Neuron (in vitro differentiated cells): ENCODE data around the gene POLA1.
A peak's percentile ranks its signal among the peaks of the same experiment; 100 is the strongest.

Experiments used
- H2AFZ ChIP-seq: one replicate; pipeline ENCODE4 v1.6.1; 2013; ENCODE audit warnings: low read depth, mild to moderate bottlenecking, inconsistent platforms, low read length, moderate library complexity
- H3K27me3 ChIP-seq: one replicate; pipeline ENCODE4 v1.6.1; 2013; ENCODE audit warnings: low read length; ENCODE audit not compliant: insufficient read depth
- H3K36me3 ChIP-seq: one replicate; pipeline ENCODE4 v1.6.1; 2013; ENCODE audit warnings: low read length; ENCODE audit not compliant: insufficient read depth
- H3K4me1 ChIP-seq: one replicate; pipeline ENCODE4 v1.6.1; 2013; ENCODE audit warnings: low read length; ENCODE audit not compliant: insufficient read depth
- H3K4me3 ChIP-seq: 2 replicates; pipeline ENCODE4 v1.5.1; 2013; ENCODE audit warnings: mild to moderate bottlenecking, low read length, moderate library complexity
- H3K9me3 ChIP-seq: one replicate; pipeline ENCODE4 v1.6.1; 2013; ENCODE audit warnings: low read length

Gene POLA1

GRCh38 chrX:25016938-25017598 is 323.4 kb downstream of the POLA1 start:
- no peaks in the 10 kb centered on the region for H3K9me3 ChIP-seq
- peaks cover 4% of the 10 kb centered on the region for H3K4me1 ChIP-seq
- no peak overlapping the region for H2AFZ ChIP-seq
- H3K4me3 ChIP-seq, result no peak overlapping the region
- no peaks in the 10 kb centered on the region for H3K36me3 ChIP-seq
- H3K27me3 ChIP-seq, result peaks cover 72% of the 10 kb centered on the region

- Histone ChIP-seq H3K36me3 (no peaks in the 10 kb centered on the region), H3K27me3 (peaks cover 71% of the 10 kb centered on the region), H3K4me1 (peaks cover 4% of the 10 kb centered on the region), H3K9me3 (no peaks in the 10 kb centered on the region), H2AFZ (no peak overlapping the region), H3K4me3 (no peak overlapping the region)
These were observed 324.0 kb downstream of the POLA1 start for GRCh38 chrX:25017667-25018247.

- Histone ChIP-seq H3K4me3 (no peak overlapping the region), H2AFZ (no peak overlapping the region), H3K9me3 (no peaks in the 10 kb centered on the region), H3K36me3 (no peaks in the 10 kb centered on the region), H3K4me1 (peaks cover 4% of the 10 kb centered on the region), H3K27me3 (peaks cover 75% of the 10 kb centered on the region)
These were observed 325.0 kb downstream of the POLA1 start for GRCh38 chrX:25018682-25019081.

- no peaks in the 10 kb centered on the region for H3K9me3 ChIP-seq
- H3K4me3 ChIP-seq, result no peak overlapping the region
- no peak overlapping the region for H2AFZ ChIP-seq
- H3K27me3 ChIP-seq, result peaks cover 76% of the 10 kb centered on the region
- no peaks in the 10 kb centered on the region for H3K36me3 ChIP-seq
- peaks cover 4% of the 10 kb centered on the region for H3K4me1 ChIP-seq
These were observed 326.1 kb downstream of the POLA1 start for GRCh38 chrX:25019707-25020390.

- H3K9me3 ChIP-seq, result no peaks in the 10 kb centered on the region
- no peaks in the 10 kb centered on the region for H3K36me3 ChIP-seq
- peaks cover 75% of the 10 kb centered on the region for H3K27me3 ChIP-seq
- H2AFZ ChIP-seq, result no peak overlapping the region
- peak overlapping the region; percentile 22 for H3K4me3 ChIP-seq
- H3K4me1 ChIP-seq, result peaks cover 2% of the 10 kb centered on the region
These were observed 326.7 kb downstream of the POLA1 start for GRCh38 chrX:25020391-25020904.

DNA sequence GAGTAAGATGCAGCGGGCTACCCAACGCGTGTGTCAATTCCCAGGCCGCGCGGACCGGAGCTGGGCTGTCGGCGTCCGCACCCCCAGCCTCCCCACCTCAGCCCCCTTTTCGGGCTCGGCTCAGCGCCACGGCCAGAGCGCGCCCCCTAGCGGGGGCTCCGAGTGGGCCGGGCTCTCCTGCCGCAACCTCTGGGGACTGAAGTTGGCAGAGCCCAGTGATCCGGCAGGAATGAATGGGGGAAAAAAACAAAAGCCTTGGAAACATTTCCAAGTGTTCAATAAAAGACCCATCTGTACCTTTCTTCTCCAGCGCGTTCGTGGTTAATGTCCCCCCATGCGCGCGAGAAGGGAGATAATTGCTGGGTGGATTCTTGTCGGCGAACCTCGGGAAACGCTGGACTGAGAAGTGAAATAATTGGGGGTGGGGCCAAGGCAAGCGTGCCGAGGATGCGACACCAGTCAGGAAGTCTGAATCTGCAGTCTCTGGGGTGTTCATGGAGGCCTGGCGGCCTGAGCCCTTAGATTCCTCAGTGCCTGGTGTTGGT is 327.3 kb downstream of the POLA1 start:
- Histone ChIP-seq H3K36me3 (no peaks in the 10 kb centered on the region), H3K4me3 (peak overlapping the region; percentile 22), H2AFZ (no peak overlapping the region), H3K9me3 (no peaks in the 10 kb centered on the region), H3K4me1 (no peaks in the 10 kb centered on the region), H3K27me3 (peaks cover 81% of the 10 kb centered on the region)

DNA sequence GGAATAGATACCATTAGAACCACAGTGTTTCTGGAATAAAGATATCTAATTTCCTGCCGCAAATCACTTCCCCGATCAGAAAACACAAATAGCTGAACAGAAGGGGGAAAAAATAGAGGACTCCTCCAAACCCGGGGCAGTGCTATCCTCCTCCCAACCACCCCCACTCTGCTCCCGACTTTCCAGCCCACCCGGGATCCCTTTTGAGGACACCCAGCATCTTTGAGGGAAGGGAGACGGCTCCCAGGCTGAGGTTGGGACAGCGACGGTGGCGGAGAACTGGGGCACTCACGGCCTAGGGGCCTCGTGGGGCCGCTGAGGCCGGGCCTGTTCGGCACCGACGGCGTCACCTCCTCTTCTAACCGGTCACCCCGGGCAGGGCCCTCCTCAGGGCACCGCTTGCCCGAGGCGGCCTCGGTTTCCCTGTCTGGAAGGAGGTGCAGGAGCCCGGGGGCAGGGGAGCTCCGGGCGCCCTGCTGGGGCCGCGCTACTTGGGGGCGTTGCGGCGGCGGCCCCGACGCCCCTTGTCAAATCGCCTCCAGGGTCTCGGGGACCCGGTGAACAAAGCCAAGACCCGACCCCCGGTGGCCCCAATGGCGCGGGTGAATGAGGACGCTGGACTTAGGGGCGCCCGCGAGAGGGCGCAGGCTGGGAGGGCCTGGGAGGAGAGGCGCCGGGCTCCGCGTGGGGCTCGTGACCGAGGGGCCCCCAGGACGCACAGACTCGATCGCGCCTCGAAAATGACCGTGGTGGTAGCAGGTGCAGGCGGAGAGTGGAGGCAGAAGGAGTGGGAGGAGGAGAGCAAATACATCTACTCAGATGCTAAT is 329.0 kb downstream of the POLA1 start:
- H3K4me3 ChIP-seq, result no peak overlapping the region
- H3K27me3 ChIP-seq, result peaks cover 74% of the 10 kb centered on the region

DNA sequence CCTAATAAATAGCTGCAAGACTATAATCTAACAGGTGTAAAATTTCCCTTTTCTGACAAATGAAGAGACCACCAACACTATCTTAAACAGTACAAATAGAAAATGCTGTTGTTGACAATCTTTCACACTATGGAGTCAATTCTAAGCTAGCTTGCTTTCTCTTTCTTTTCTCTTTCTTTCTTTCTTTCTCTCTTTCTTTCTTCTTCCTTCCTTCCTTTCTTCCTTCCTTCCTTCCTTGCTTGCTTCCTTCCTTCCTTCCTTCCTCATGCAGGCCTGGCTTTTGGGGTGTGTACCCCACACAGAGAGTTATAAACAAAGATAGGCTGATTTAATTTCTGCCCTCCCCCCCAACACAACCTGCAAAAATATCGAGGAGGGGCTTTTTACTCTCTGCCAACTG is 330.2 kb downstream of the POLA1 start:
- no peaks in the 10 kb centered on the region for H3K9me3 ChIP-seq
- no peaks in the 10 kb centered on the region for H3K36me3 ChIP-seq
- H3K4me3 ChIP-seq, result no peak overlapping the region
- no peak overlapping the region for H2AFZ ChIP-seq
- peaks cover 3% of the 10 kb centered on the region for H3K4me1 ChIP-seq
- H3K27me3 ChIP-seq, result peaks cover 70% of the 10 kb centered on the region

More for the DNA sequence above, 329.0 kb downstream of the POLA1 start:
- H2AFZ ChIP-seq, result no peak overlapping the region
- no peaks in the 10 kb centered on the region for H3K9me3 ChIP-seq
- H3K36me3 ChIP-seq, result no peaks in the 10 kb centered on the region
- peaks cover 3% of the 10 kb centered on the region for H3K4me1 ChIP-seq

- Histone ChIP-seq H3K9me3 (no peaks in the 10 kb centered on the region), H2AFZ (no peak overlapping the region), H3K4me1 (peaks cover 3% of the 10 kb centered on the region), H3K36me3 (no peaks in the 10 kb centered on the region), H3K4me3 (no peak overlapping the region), H3K27me3 (peaks cover 53% of the 10 kb centered on the region)
These were observed 331.9 kb downstream of the POLA1 start for GRCh38 chrX:25025615-25026014.

DNA sequence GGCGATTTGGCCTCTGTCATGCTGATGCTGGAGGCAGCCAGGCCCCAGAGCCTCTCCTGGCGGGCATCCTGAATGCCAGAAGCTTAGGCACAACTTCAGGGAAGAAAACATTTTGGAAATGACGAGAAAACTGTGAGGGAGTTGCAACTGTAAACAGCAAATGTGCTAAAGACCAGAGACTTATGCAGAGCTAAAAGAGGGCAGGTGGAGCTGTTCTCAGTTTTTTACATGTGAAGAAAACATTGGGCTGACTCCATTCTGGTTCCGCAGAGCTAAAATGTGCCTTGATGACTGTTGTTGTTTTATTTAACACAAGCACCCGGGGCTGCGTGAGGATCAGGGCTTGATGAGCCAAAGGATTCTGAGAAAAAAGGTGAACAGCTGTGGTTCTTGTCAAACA is 332.9 kb downstream of the POLA1 start:
- Histone ChIP-seq H3K4me3 (no peak overlapping the region), H3K36me3 (no peaks in the 10 kb centered on the region), H2AFZ (no peak overlapping the region), H3K4me1 (peaks cover 3% of the 10 kb centered on the region), H3K9me3 (no peaks in the 10 kb centered on the region), H3K27me3 (peaks cover 45% of the 10 kb centered on the region)

DNA sequence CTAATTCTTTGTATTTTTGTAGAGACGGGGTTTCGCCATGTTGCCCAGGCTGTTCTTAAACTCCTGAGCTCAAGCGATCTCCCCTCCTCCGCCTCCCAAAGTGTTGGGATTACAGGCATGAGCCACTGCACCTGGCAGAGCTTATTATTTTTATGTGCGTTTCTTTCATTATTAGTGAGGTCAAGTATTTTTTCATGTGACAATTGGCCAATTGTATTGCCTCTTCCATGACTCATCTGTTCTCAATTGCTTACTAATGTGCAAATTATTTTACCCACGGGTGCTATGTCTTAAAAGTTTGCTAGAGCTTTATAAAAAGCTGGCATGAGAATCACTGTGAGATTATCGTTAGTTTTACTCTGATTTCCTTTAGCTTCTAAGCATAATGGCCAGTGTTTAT is 335.0 kb downstream of the POLA1 start:
- H3K9me3 ChIP-seq, result no peaks in the 10 kb centered on the region
- no peak overlapping the region for H2AFZ ChIP-seq
- no peaks in the 10 kb centered on the region for H3K36me3 ChIP-seq
- H3K4me3 ChIP-seq, result no peak overlapping the region
- peaks cover 3% of the 10 kb centered on the region for H3K4me1 ChIP-seq
- peaks cover 29% of the 10 kb centered on the region for H3K27me3 ChIP-seq

DNA sequence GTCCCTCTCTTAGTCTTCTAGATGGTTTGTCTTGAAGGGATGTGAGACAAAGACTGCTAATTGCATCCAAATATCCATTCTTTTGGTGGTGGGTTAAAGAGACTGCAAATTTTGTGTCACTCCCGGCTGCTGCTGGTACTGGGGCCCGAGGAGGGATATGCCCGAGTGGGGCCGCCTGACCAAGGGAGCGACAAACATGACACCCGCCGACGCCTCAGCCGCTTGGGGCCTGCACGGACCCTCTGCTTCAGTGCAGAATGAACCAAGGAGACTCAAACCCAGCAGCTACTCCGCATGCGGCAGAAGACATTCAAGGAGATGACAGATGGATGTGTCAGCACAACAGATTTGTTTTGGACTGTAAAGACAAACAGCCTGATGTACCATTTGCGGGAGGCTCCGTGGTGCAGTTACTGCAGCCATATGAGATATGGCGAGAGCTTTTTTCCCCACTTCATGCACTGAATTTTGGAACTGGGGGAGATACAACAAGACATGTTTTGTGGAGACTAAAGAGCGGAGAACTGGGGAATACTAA is 335.6 kb downstream of the POLA1 start:
- Histone ChIP-seq H2AFZ (no peak overlapping the region), H3K9me3 (no peaks in the 10 kb centered on the region), H3K4me1 (peaks cover 3% of the 10 kb centered on the region), H3K27me3 (peaks cover 24% of the 10 kb centered on the region), H3K4me3 (no peak overlapping the region), H3K36me3 (no peaks in the 10 kb centered on the region)
